DND-41 (cell line): ENCODE data around the gene PDSS1.

Source experiments
- CTCF ChIP-seq: IDR thresholded peaks from 2 replicates; pipeline ENCODE4 v1.5.1; 2012; ENCODE audit warnings: borderline replicate concordance, low read length, moderate library complexity, mild to moderate bottlenecking; ENCODE audit not compliant: poor library complexity, severe bottlenecking; ENCODE audit errors: extremely low read depth
- EZH2 ChIP-seq: IDR thresholded peaks from 3 replicates; pipeline ENCODE4 v1.6.1; 2012; ENCODE audit warnings: borderline replicate concordance, low read depth, mild to moderate bottlenecking, moderate library complexity, low read length, inconsistent platforms; ENCODE audit not compliant: severe bottlenecking

- TF ChIP-seq EZH2 (no peak), CTCF (no peak)
Measured at GRCh38 chr10:26655746-26656145, 41.8 kb upstream of the PDSS1 start.
